K562 (cell line): ENCODE data around the gene STK4.

Experiments
- EGR1 ChIP-seq: fragments of 450-650 bp; conservative IDR thresholded peaks from 2 replicates; pipeline ENCODE4 v1.6.1; 2017; ENCODE audit warnings: mild to moderate bottlenecking
- FOXM1 ChIP-seq, 2 experiments: fragments of 450-650 bp in 1 of 2; sonication (generic) in 1 of 2; formaldehyde crosslinking in 1 of 2; IDR thresholded peaks; 2 replicates each; pipeline versions ENCODE4 v1.6.1 to v1.9.0; 2017 to 2022; ENCODE audit warnings: low read depth in 2 of 2, mild to moderate bottlenecking in 2 of 2, missing genetic modification reagents in 1 of 2, moderate library complexity in 1 of 2
- KLF13 ChIP-seq: fragments of 450-650 bp; IDR thresholded peaks from 2 replicates; pipeline ENCODE4 v1.6.1; 2016; ENCODE audit warnings: missing genetic modification characterization, low read depth, mild to moderate bottlenecking, missing compliant biosample characterization, moderate library complexity, borderline replicate concordance
- POLR2AphosphoS2 ChIP-seq: IDR thresholded peaks from 2 replicates; pipeline ENCODE4 v1.6.1; 2012; ENCODE audit warnings: low read length, improper control_type of control experiment
- ZNF263 ChIP-seq: sonication (generic); formaldehyde crosslinking; IDR thresholded peaks from 2 replicates; pipeline ENCODE4 v1.8.0; 2022; ENCODE audit warnings: mild to moderate bottlenecking, missing genetic modification reagents, borderline replicate concordance
- TF ChIP-seq, protein P1 (sequence below), 3 experiments: IDR thresholded peaks in 2 of 3; conservative IDR thresholded peaks in 1 of 3; 2 replicates each; pipeline ENCODE4 v1.5.1; 2011 to 2012; ENCODE audit warnings: low read length in 3 of 3, mild to moderate bottlenecking in 3 of 3, control low read depth in 2 of 3, improper control_type of control experiment in 1 of 3, inconsistent platforms in 1 of 3, low read depth in 1 of 3, mixed read lengths in 1 of 3, moderate library complexity in 1 of 3; ENCODE audit not compliant: insufficient read depth in 2 of 3

DNA sequence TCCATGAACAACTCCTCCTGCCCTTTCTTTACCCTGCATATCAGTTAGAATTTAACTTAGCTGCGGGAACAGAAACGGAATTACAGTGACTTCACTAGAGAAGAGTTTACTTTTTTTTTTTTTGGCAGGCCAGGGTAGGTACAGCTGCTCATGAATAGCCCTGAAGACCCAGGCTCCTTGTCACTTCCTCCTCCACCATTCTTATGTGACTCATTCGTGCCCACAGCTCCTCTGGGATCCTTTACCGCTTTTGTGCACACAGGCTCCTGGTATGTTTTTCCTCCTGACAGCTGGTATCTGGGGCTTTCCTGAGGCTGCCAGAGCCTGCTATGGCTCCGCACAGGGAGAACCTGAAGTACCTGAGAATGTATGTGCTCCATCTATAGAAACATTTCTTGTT lies 138.5 kb downstream of the STK4 start:
- TF ChIP-seq, protein P1, sequence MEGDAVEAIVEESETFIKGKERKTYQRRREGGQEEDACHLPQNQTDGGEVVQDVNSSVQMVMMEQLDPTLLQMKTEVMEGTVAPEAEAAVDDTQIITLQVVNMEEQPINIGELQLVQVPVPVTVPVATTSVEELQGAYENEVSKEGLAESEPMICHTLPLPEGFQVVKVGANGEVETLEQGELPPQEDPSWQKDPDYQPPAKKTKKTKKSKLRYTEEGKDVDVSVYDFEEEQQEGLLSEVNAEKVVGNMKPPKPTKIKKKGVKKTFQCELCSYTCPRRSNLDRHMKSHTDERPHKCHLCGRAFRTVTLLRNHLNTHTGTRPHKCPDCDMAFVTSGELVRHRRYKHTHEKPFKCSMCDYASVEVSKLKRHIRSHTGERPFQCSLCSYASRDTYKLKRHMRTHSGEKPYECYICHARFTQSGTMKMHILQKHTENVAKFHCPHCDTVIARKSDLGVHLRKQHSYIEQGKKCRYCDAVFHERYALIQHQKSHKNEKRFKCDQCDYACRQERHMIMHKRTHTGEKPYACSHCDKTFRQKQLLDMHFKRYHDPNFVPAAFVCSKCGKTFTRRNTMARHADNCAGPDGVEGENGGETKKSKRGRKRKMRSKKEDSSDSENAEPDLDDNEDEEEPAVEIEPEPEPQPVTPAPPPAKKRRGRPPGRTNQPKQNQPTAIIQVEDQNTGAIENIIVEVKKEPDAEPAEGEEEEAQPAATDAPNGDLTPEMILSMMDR (IDR thresholded peaks at IDR 0.05 in 2 of 3, conservative IDR thresholded peaks at IDR 0.05 in 1 of 3; ENCODE audit: insufficient read depth in 2 of 3, low read depth in 1 of 3, low read length in 3 of 3) = no peak
- no peak for TF ChIP-seq POLR2AphosphoS2
- no peak for TF ChIP-seq FOXM1 (IDR thresholded peaks at IDR 0.05; ENCODE audit: low read depth)
- TF ChIP-seq FOXM1 (CRISPR knock-in tag; IDR thresholded peaks at IDR 0.05; ENCODE audit: low read depth) = no peak
- no peak for TF ChIP-seq KLF13 (tag)
- TF ChIP-seq ZNF263 (CRISPR knock-in tag) = no peak
- TF ChIP-seq EGR1 = no peak
